GM21576 (cell line): ENCODE measurements around the gene GLB1L2.
"Not testable (repeated sequence)": the region's sequence is repeated elsewhere in the genome, so short reads cannot be mapped to it uniquely, and the experiment has no call there.

Experiments used
- ATAC-seq: cut with Tn5 transposase; IDR thresholded peaks from one replicate; pipeline ENCODE4 v1.9.1; 2021; ENCODE audit warnings: mild to moderate bottlenecking, moderate library complexity; ENCODE audit not compliant: unreplicated experiment

The GLB1L2 gene

GRCh38 chr11:134321373-134321772 is 10.4 kb upstream of the GLB1L2 start:
- ATAC-seq = not testable (repeated sequence)

- ATAC-seq = no peak
Measured at GRCh38 chr11:134322553-134322952, 9.2 kb upstream of the GLB1L2 start.

- no peak for ATAC-seq
Measured at GRCh38 chr11:134328433-134328832, 3.4 kb upstream of the GLB1L2 start.

- no peak for ATAC-seq
Measured at GRCh38 chr11:134330611-134331353, 1.0 kb upstream of the GLB1L2 start.

- ATAC-seq = peak; percentile 22
Measured at GRCh38 chr11:134332189-134332631, 422 bp downstream of the GLB1L2 start.

- no peak for ATAC-seq
Measured at GRCh38 chr11:134332782-134333181, 994 bp downstream of the GLB1L2 start.

GRCh38 chr11:134333312-134333711 is 1.5 kb downstream of the GLB1L2 start:
- ATAC-seq = no peak

GRCh38 chr11:134333946-134334345 is 2.2 kb downstream of the GLB1L2 start:
- ATAC-seq = no peak

GRCh38 chr11:134334796-134335571 is 3.2 kb downstream of the GLB1L2 start:
- no peak for ATAC-seq

GRCh38 chr11:134337051-134337450 is 5.3 kb downstream of the GLB1L2 start:
- ATAC-seq = no peak

GRCh38 chr11:134338068-134338467 is 6.3 kb downstream of the GLB1L2 start:
- ATAC-seq = no peak

- ATAC-seq = no peak
Measured at GRCh38 chr11:134338654-134339053, 6.9 kb downstream of the GLB1L2 start.

- no peak for ATAC-seq
Measured at GRCh38 chr11:134339756-134340155, 8.0 kb downstream of the GLB1L2 start.

GRCh38 chr11:134340354-134340964 is 8.7 kb downstream of the GLB1L2 start:
- ATAC-seq = no peak

- ATAC-seq = no peak
Measured at GRCh38 chr11:134341805-134342571, 10.2 kb downstream of the GLB1L2 start.

GRCh38 chr11:134342572-134343340 is 11.0 kb downstream of the GLB1L2 start:
- ATAC-seq = no peak

GRCh38 chr11:134343646-134344045 is 11.9 kb downstream of the GLB1L2 start:
- no peak for ATAC-seq

GRCh38 chr11:134344497-134345236 is 12.9 kb downstream of the GLB1L2 start:
- ATAC-seq = not testable (repeated sequence)

GRCh38 chr11:134345237-134345550 is 13.4 kb downstream of the GLB1L2 start:
- no peak for ATAC-seq
